Ovary (tissue), 3 donors: ENCODE measurements around the gene ADAMTS17.

ENCODE experiments used
- CTCF ChIP-seq, 3 donors: fragments of 450-650 bp in 2 of 3; fragments of 200-600 bp in 1 of 3; IDR thresholded peaks; one replicate each; pipeline versions ENCODE4 v1.5.1 to v1.8.0; 2016 to 2022; ENCODE audit warnings: antibody characterized with exemption in 3 of 3, mild to moderate bottlenecking in 1 of 3
- EP300 ChIP-seq: sonication (generic); formaldehyde crosslinking; IDR thresholded peaks from one replicate; pipeline ENCODE4 v1.6.1; 2017; ENCODE audit warnings: antibody characterized with exemption
- donor health status: DM: no; HTN: no; CAD: no.

DNA sequence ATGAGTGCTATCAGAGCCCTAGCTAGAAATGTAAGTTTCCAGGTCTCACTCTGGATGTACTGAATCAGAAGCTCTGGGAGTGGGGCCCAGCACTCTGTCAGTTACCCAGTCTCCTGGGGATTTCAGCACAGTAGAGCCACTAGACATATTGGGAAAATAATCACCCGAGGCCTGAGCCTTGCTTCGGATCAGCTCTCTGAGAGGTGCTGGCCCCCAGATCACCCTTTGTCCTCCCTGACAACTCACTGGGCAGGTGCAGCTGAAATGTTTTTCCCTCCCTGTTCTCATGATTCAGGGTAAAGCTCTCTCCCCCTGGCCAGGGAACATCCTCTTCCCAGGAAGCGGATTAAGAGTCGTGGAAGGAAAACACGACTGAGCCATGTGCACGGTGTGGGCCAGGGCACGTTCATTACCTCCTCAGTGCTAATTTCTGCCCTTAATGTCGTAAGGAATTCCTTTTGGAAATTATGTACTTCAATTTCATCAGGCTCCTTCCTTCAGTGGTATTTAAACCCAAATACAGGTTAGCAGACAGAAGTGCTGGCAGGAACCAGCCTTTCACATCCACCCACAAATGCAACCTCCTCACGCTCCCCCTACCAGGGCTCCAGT lies 311.8 kb downstream of the ADAMTS17 start:
- TF ChIP-seq CTCF (IDR thresholded peaks at IDR 0.05), result no peak
- TF ChIP-seq EP300, result no peak
